Right lobe of liver (tissue), 4 donors: ENCODE measurements around the gene HDAC11.

Source experiments
- CTCF ChIP-seq, 4 donors: fragments of 200-600 bp in 3 of 4; fragments of 450-650 bp in 1 of 4; IDR thresholded peaks; one replicate each; pipeline versions ENCODE4 v1.5.1 to v1.8.0; 2016 to 2022; ENCODE audit warnings: antibody characterized with exemption in 4 of 4, mild to moderate bottlenecking in 2 of 4
- POLR2A ChIP-seq: fragments of 450-650 bp; IDR thresholded peaks from one replicate; pipeline ENCODE4 v1.6.1; 2017; ENCODE audit warnings: antibody characterized with exemption, mild to moderate bottlenecking
- donor health status: DM: no; HTN: no; CAD: no.
- donor health status: DM: no; HTN: no; CAD: no.
- donor health status: DM: no; HTN: yes; CAD: no.

- TF ChIP-seq POLR2A (no peak), CTCF (IDR thresholded peaks at IDR 0.05) (no peak)
These were observed 33.2 kb downstream of the HDAC11 start for GRCh38 chr3:13513051-13513912.
